GM12891 (cell line): ENCODE results near the gene MPDU1.

Experiments used
- DNase-seq: peaks from one replicate; pipeline ENCODE4 v3.0.0; 2011; ENCODE audit warnings: low spot score; ENCODE audit not compliant: insufficient read length
- FAIRE-seq: peaks from 2 replicates; lab custom pipeline; 2011; peaks lifted over from hg19 to GRCh38; lab: Jason Lieb, UNC
- PAX5 ChIP-seq: IDR thresholded peaks from 2 replicates; pipeline ENCODE4 v1.6.1; 2011; ENCODE audit warnings: low read length, moderate library complexity, mild to moderate bottlenecking; ENCODE audit not compliant: insufficient read depth, severe bottlenecking
- POLR2A ChIP-seq: IDR thresholded peaks from 2 replicates; pipeline ENCODE4 v1.6.1; 2011; ENCODE audit warnings: low read depth, low read length, control low read depth
- POLR2AphosphoS5 ChIP-seq: IDR thresholded peaks from 2 replicates; pipeline ENCODE4 v1.6.1; 2011; ENCODE audit warnings: low read depth, low read length, control low read depth
- POU2F2 ChIP-seq: IDR thresholded peaks from 2 replicates; pipeline ENCODE4 v1.6.1; 2011; ENCODE audit warnings: low read depth, mild to moderate bottlenecking, control low read depth, low read length, moderate library complexity
- SPI1 ChIP-seq: IDR thresholded peaks from 2 replicates; pipeline ENCODE4 v1.6.1; 2011; ENCODE audit warnings: low read depth, low read length, control low read depth
- TAF1 ChIP-seq: IDR thresholded peaks from 2 replicates; pipeline ENCODE4 v1.6.1; 2011; ENCODE audit warnings: low read depth, low read length, control low read depth

The MPDU1 gene

DNA sequence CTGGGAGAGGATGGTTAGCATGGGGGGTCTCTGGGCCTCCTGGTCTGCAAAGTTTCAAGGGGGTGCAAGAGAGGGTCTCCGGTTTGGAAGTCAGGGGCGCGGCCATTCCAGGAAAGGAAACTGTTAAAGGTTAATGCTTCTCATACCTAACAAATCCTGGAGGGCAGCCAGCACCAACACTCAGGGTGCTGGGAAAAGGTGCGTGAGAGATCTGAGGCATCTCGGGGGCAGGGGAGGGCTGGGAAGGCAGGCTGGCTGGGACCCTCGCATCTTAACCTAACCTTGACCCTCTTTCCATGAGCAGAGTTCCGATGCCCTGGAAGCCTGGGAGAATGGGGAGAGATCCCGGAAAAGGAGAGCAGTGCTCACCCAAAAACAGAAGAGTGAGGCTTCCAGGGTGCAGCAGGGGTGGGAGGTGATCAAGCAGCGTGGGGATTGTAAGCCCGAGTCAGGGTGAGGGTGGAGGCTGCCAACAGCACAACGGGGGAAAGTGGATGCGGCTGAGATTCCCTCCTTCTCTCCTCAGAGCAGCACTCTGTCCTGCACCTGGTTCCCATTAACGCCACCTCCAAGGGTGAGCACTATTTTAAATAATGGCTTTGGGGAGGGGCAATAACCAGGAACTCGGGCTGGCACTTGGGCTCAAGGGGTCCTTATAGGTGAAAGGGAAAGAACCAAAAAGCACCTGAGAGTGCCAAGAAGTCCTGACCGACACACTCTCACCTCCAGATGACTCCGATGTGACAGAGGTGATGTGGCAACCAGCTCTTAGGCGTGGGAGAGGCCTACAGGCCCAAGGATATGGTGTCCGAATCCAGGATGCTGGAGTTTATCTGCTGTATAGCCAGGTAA, 24.1 kb upstream of the MPDU1 start:
- DNase-seq = no peak
- TF ChIP-seq POLR2A (no peak), POLR2AphosphoS5 (no peak), TAF1 (no peak), PAX5 (no peak), SPI1 (no peak), POU2F2 (no peak)
- FAIRE-seq = no peak

DNA sequence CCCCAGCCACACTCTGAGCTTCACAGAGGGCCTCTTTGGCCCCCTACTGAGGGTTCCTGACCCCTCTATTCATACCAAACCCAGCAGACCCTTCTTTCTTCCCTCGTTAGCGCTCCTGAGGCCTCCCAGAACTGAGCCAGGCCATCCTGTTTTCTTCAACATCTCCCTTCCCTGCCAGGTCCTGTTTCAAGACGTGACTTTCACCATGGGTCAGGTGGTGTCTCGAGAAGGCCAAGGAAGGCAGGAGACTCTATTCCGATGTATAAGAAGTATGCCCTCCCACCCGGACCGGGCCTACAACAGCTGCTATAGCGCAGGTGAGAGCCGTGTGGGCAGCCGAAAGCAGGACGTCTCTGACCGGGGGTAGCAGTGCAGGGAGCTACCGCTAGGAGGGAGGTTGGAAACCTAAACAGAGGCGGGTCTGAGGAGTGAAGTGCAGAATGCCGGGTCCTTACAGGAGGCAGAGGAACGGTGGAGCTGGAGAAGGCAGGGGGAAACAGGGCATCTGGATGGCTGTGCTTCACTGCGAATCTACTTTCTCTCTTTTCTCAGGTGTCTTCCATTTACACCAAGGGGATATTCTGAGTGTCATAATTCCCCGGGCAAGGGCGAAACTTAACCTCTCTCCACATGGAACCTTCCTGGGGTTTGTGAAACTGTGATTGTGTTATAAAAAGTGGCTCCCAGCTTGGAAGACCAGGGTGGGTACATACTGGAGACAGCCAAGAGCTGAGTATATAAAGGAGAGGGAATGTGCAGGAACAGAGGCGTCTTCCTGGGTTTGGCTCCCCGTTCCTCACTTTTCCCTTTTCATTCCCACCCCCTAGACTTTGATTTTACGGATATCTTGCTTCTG, 23.3 kb upstream of the MPDU1 start:
- FAIRE-seq (no peak), DNase-seq (peak; percentile 61)
- TF ChIP-seq SPI1 (no peak), POLR2AphosphoS5 (no peak), PAX5 (no peak), POU2F2 (no peak), POLR2A (no peak), TAF1 (no peak)

GRCh38 chr17:7561028-7561575, 22.6 kb upstream of the MPDU1 start:
- no peak for FAIRE-seq

DNA sequence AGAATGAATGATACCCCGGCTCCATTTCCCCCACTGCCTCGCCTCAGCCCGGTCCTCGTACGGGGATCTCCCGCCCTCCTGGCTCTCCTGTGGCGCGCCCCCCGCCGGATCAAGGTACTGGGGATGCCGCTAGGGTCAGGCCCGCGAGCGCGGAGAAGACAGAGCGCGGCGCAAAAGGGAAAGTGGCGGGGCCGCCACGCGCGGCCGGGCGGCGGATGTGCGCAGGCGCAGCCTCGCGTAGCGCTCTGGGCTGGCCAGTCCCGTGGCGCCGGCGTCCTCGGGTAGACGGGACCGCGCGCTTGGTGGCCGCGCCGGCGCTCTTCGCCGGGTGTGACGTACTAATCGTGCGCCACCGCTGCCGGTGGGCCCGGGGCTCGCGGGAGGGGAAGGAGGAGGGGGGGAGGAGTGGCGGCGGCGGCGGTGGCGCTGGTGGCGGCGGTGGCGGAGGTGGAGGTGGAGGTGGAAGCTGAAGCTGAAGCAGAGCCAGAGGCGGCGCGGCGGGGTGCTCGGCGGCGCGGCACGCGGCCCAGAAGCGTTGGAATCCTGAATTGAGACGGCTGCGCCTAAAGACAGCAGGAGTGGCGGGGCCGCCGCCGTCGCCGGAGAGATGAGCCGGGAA, 22.0 kb upstream of the MPDU1 start, which contains the start of gene SENP3:
Gene SENP3, plus strand, starts transcription at position 331 of the 619 bp plus-strand sequence. CDS start 1,158 bp downstream, outside the sequence.
- TF ChIP-seq TAF1 (peak; percentile 71; the same call in 1 of the 2 replicates), POLR2A (no peak), POU2F2 (no peak), PAX5 (peak; percentile 33)
- DNase-seq (peak; percentile 98), FAIRE-seq (peak; percentile 100)

More at GRCh38 chr17:7561028-7561575, 22.6 kb upstream of the MPDU1 start:
- TF ChIP-seq POLR2A (peak; percentile 25; the same call in 1 of the 2 replicates), POLR2AphosphoS5 (no peak), PAX5 (no peak), POU2F2 (no peak; the same call in 1 of the 2 replicates), SPI1 (no peak), TAF1 (no peak)
- peak; percentile 77 for DNase-seq

DNA sequence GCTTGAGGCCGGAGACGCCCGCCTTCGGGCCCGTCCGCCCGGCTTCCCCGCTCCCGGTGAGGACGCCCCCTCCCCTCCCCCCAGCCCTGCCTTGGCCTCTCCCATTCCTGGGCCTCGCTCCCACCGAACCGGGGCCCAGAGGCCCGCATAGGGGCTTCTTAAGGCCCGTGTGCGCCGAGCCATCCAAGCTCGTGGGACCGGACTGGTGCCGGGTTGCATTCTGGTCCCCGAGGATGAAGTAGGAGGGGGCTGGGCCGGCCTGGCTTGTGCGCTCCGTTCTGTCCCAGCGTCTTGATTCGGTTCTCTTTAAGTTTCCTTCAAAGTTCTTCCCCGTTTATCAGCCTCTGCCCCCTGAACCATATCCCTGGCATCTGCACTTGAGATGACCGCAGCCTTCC, 21.4 kb upstream of the MPDU1 start:
- no peak for TF ChIP-seq SPI1
- no peak for TF ChIP-seq POLR2AphosphoS5
- no peak for TF ChIP-seq TAF1
- no peak for TF ChIP-seq POLR2A
- DNase-seq (no peak), FAIRE-seq (no peak)

GRCh38 chr17:7563115-7563869, 20.4 kb upstream of the MPDU1 start:
- no peak for FAIRE-seq
- DNase-seq = no peak

DNA sequence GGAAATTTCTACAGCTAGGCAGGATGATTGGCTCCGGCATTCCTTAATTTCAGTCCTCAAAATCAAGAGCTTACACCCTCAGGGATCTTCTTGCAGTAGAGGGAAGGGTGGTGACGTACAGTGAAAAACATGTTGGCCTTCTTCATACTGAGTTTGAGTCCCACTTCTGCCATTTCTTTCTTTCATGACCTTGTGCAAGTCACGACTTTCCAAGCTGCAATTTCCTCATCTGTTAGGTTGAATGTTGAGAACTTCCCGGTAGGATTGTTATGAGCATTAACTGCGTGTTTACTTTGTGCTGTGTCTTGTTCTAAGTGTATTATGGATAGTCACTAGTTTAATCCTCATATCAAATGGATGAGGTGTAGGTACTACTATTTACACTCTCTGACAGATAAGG, 14.1 kb upstream of the MPDU1 start:
- FAIRE-seq (no peak), DNase-seq (no peak)
- TF ChIP-seq PAX5 (no peak), POU2F2 (no peak), POLR2AphosphoS5 (no peak), TAF1 (no peak), SPI1 (no peak), POLR2A (no peak)

More at GRCh38 chr17:7563115-7563869, 20.4 kb upstream of the MPDU1 start:
- TF ChIP-seq POLR2AphosphoS5 (no peak), SPI1 (no peak), POU2F2 (no peak), POLR2A (no peak), TAF1 (no peak), PAX5 (no peak)

GRCh38 chr17:7570351-7570750, 13.3 kb upstream of the MPDU1 start:
- TF ChIP-seq PAX5 = no peak
- TF ChIP-seq SPI1 = no peak
- TF ChIP-seq POLR2A = no peak
- TF ChIP-seq POU2F2 = no peak
- TF ChIP-seq TAF1 = no peak
- no peak for TF ChIP-seq POLR2AphosphoS5
- FAIRE-seq (no peak), DNase-seq (no peak)

GRCh38 chr17:7572338-7572587, 11.4 kb upstream of the MPDU1 start:
- DNase-seq = no peak
- peak; percentile 99 for FAIRE-seq
- TF ChIP-seq TAF1 (peak; percentile 75; the same call in 1 of the 2 replicates), PAX5 (no peak), POLR2A (no peak), POLR2AphosphoS5 (peak; percentile 44; the same call in 1 of the 2 replicates), SPI1 (peak; percentile 86), POU2F2 (no peak)
